Testis (tissue), 3 donors: ENCODE results near the gene NIT1. TPM values are rescaled to one million over a fixed set of nuclear protein-coding genes. Genes with fewer than 3 reads are reported as not detected.

ENCODE experiments used
- DNase-seq: peaks from one replicate; pipeline ENCODE4 v3.0.0-alpha.2; 2019
- H3K27ac ChIP-seq, 2 donors: fragments of 200-600 bp; sonication (generic); one replicate each; pipeline ENCODE4 v1.5.1; 2019
- H3K27me3 ChIP-seq: fragments of 200-600 bp; sonication (generic); one replicate; pipeline ENCODE4 v1.5.1; 2019
- H3K36me3 ChIP-seq: fragments of 200-600 bp; sonication (generic); one replicate; pipeline ENCODE4 v1.5.1; 2017; ENCODE audit warnings: low read depth; ENCODE audit errors: missing control alignments
- H3K4me1 ChIP-seq: fragments of 200-600 bp; sonication (generic); one replicate; pipeline ENCODE4 v1.5.1; 2019
- H3K4me3 ChIP-seq, 2 donors: fragments of 200-600 bp; sonication (generic); one replicate each; pipeline ENCODE4 v1.5.1; 2017 to 2019
- H3K9me3 ChIP-seq: fragments of 200-600 bp; sonication (generic); one replicate; pipeline ENCODE4 v1.5.1; 2017
- POLR2A ChIP-seq: fragments of 450-650 bp; IDR thresholded peaks from one replicate; pipeline ENCODE4 v1.6.1; 2017; ENCODE audit warnings: antibody characterized with exemption, mild to moderate bottlenecking, moderate library complexity
- WGBS, 2 donors: methylation state at CpG; one replicate each; pipeline ENCODE4 v1.1.5; 2018; 5-methylcytosine and 5-hydroxymethylcytosine counted together
- intact Hi-C: fragments of 100-400 bp; cut with DNase I; formaldehyde crosslinking; loops from one replicate; pipeline ENCODE4 v1.15.1; 2023; ENCODE audit warnings: low total_unique reads
- polyA plus RNA-seq: library from polyadenylated mRNA; stranded (reverse); fragments of 350-450 nt; fragmentation: Illumina TruSeq; extraction: RNeasy Lipid Tissue Mini Kit (QIAGEN cat#74804); gene quantifications from one replicate; pipeline ENCODE4 v1.2.3, GENCODE V29; 2014; ENCODE audit warnings: low read depth, low replicate concordance; ENCODE audit not compliant: insufficient read depth
- total RNA-seq, 2 donors: library from RNA; depleted of rRNA; stranded (reverse); fragments of >200 nt; gene quantifications; one replicate each; pipeline ENCODE4 v1.2.3, GENCODE V29; 2016
- TF ChIP-seq, protein P1 (sequence below), 3 experiments: fragments of 450-650 bp in 2 of 3; fragments of 200-600 bp in 1 of 3; sonication (generic) in 1 of 3; IDR thresholded peaks; one replicate each; pipeline ENCODE4 v1.5.1; 2016 to 2019; ENCODE audit warnings: antibody characterized with exemption in 3 of 3, mild to moderate bottlenecking in 2 of 3, moderate library complexity in 1 of 3

Gene NIT1
- total and polyA plus RNA-seq, 3 donors from 2014 or later, result 44.8 to 51.1 (median 51.1) TPM

DNA sequence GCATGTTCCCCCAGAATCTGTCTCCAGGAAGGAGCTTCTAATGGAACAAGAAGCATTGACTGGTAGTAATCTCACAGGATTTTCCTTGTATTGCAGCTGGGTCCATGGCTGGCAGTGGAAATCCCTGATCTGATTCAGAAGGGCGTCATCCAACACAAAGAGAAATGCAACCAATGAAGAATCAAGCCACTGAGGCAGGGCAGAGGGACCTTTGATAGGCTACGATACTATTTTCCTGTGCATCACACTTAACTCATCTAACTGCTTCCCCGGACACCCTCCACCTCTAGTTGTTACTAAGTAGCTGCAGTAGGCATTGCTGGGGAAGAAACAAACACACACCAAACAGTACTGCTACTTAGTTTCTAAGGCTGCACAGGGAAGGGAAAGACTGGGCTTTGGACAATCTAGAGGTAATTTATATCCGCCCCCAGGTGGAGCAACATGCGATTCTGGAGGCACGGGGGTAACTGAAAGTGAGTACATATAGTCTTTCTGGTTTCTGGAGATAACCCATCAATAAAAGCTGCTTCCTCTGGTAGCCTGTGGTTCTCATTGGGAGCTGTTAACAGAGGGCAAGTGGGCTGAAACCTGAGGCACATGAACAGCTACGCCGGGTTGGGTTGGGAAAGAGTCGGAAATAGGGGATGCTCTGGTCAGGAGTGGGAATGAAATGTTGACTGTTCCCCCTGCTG lies 40.6 kb downstream of the NIT1 start:
- Histone ChIP-seq H3K9me3 (no peaks in the 10 kb centered on the region), H3K27me3 (no peaks in the 10 kb centered on the region), H3K27ac (peak overlapping the region; percentile 90 to 91), H3K4me1 (peaks cover 39% of the 10 kb centered on the region), H3K4me3 (peak overlapping the region; percentile 85 to 88), H3K36me3 (no peaks in the 10 kb centered on the region)
- 39 to 43% methylated on average over 9 of the region's 9 CpGs for WGBS, 2 donors
- intact Hi-C loops, result no loop called here
- peak; percentile 33 for DNase-seq
- no peak for TF ChIP-seq POLR2A
- TF ChIP-seq, protein P1, sequence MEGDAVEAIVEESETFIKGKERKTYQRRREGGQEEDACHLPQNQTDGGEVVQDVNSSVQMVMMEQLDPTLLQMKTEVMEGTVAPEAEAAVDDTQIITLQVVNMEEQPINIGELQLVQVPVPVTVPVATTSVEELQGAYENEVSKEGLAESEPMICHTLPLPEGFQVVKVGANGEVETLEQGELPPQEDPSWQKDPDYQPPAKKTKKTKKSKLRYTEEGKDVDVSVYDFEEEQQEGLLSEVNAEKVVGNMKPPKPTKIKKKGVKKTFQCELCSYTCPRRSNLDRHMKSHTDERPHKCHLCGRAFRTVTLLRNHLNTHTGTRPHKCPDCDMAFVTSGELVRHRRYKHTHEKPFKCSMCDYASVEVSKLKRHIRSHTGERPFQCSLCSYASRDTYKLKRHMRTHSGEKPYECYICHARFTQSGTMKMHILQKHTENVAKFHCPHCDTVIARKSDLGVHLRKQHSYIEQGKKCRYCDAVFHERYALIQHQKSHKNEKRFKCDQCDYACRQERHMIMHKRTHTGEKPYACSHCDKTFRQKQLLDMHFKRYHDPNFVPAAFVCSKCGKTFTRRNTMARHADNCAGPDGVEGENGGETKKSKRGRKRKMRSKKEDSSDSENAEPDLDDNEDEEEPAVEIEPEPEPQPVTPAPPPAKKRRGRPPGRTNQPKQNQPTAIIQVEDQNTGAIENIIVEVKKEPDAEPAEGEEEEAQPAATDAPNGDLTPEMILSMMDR (IDR thresholded peaks at IDR 0.05), result no peak

- Histone ChIP-seq H3K27ac (peak within 1 kb of the TSS; percentile 90 to 91), H3K4me1 (peaks cover 39% of the 10 kb centered on the region), H3K4me3 (peak within 1 kb of the TSS; percentile 85 to 88), H3K36me3 (no peaks in the 10 kb centered on the region), H3K27me3 (no peaks in the 10 kb centered on the region), H3K9me3 (no peaks in the 10 kb centered on the region)
- WGBS, 2 donors, result 0 to 2% methylated on average over 19 to 59 of the region's 60 CpGs
- TF ChIP-seq, protein P1 (IDR thresholded peaks at IDR 0.05), result peak in 1 of 3 experiments; percentile 5
- no peak for TF ChIP-seq POLR2A
- intact Hi-C loops, result no loop called here
- peak; percentile 95 for DNase-seq
Measured at GRCh38 chr1:161159087-161159912, 41.4 kb downstream of the NIT1 start, which contains the start of gene USP21. Gene USP21 (plus strand): TSS chr1:161159500. CDS start chr1:161160641, 1,141 bp downstream.

- Histone ChIP-seq H3K27ac (peak overlapping the region; percentile 90 to 91), H3K36me3 (no peaks in the 10 kb centered on the region), H3K4me1 (peaks cover 33% of the 10 kb centered on the region), H3K4me3 (peak overlapping the region; percentile 85 to 88), H3K9me3 (no peaks in the 10 kb centered on the region), H3K27me3 (no peaks in the 10 kb centered on the region)
- TF ChIP-seq, protein P1 (IDR thresholded peaks at IDR 0.05), result no peak
- no peak for TF ChIP-seq POLR2A
- WGBS, 2 donors, result 1 to 2% methylated on average over 11 of the region's 11 CpGs
- DNase-seq, result no peak
- intact Hi-C loops, result no loop called here
Measured at GRCh38 chr1:161159913-161160243, 42.0 kb downstream of the NIT1 start.

DNA sequence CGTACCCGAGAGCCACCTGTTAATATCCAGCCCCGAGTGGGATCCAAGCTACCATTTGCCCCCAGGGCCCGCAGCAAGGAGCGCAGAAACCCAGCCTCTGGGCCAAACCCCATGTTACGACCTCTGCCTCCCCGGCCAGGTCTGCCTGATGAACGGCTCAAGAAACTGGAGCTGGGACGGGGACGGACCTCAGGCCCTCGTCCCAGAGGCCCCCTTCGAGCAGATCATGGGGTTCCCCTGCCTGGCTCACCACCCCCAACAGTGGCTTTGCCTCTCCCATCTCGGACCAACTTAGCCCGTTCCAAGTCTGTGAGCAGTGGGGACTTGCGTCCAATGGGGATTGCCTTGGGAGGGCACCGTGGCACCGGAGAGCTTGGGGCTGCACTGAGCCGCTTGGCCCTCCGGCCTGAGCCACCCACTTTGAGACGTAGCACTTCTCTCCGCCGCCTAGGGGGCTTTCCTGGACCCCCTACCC lies 42.8 kb downstream of the NIT1 start:
- intact Hi-C loops, result no loop called here
- Histone ChIP-seq H3K9me3 (no peaks in the 10 kb centered on the region), H3K4me1 (peaks cover 29% of the 10 kb centered on the region), H3K36me3 (no peaks in the 10 kb centered on the region), H3K27ac (no peak overlapping the region), H3K4me3 (no peak overlapping the region), H3K27me3 (no peaks in the 10 kb centered on the region)
- TF ChIP-seq POLR2A, result no peak
- TF ChIP-seq, protein P1 (IDR thresholded peaks at IDR 0.05), result no peak
- no peak for DNase-seq
- WGBS, 2 donors, result 82 to 90% methylated on average over 18 to 22 of the region's 22 CpGs
